Neuronal stem cell (in vitro differentiated cells): Measurements from ENCODE around the gene CHST15.

Experiments
- DNase-seq: peaks from one replicate; pipeline ENCODE4 v3.0.0-alpha.2; 2013; ENCODE audit warnings: low spot score
- H2AFZ ChIP-seq: one replicate; pipeline ENCODE4 v1.6.1; 2013; ENCODE audit warnings: mild to moderate bottlenecking, low read length, inconsistent platforms
- H2AK5ac ChIP-seq: 2 replicates; pipeline ENCODE4 v1.6.1; 2013; ENCODE audit warnings: low read depth, mild to moderate bottlenecking, inconsistent platforms, low read length, moderate library complexity, mixed read lengths
- H2BK120ac ChIP-seq: 2 replicates; pipeline ENCODE4 v1.6.1; 2013; ENCODE audit warnings: low read depth, mild to moderate bottlenecking, inconsistent platforms, low read length, moderate library complexity, mixed read lengths
- H2BK12ac ChIP-seq: one replicate; pipeline ENCODE4 v1.6.1; 2013; ENCODE audit warnings: low read length, inconsistent platforms
- H2BK15ac ChIP-seq: 2 replicates; pipeline ENCODE4 v1.6.1; 2013; ENCODE audit warnings: mild to moderate bottlenecking, low read length, inconsistent platforms, mixed read lengths
- H2BK5ac ChIP-seq: one replicate; pipeline ENCODE4 v1.6.1; 2013; ENCODE audit warnings: inconsistent platforms, mild to moderate bottlenecking, low read length, moderate library complexity
- H3K14ac ChIP-seq: one replicate; pipeline ENCODE4 v1.6.1; 2013; ENCODE audit warnings: low read length, inconsistent platforms
- H3K18ac ChIP-seq: 2 replicates; pipeline ENCODE4 v1.6.1; 2013; ENCODE audit warnings: low read length, inconsistent platforms
- H3K23ac ChIP-seq: 2 replicates; pipeline ENCODE4 v1.6.1; 2013; ENCODE audit warnings: low read depth, mild to moderate bottlenecking, mixed read lengths, low read length, inconsistent platforms; ENCODE audit not compliant: poor library complexity
- H3K27ac ChIP-seq: replicated peaks from 3 replicates; pipeline ENCODE4 v1.5.1; 2013; ENCODE audit warnings: low read length, inconsistent platforms
- H3K27me3 ChIP-seq, 3 experiments: 2 replicates each; pipeline ENCODE4 v1.6.1; 2013; ENCODE audit warnings: low read length in 3 of 3, mild to moderate bottlenecking in 2 of 3, inconsistent platforms in 1 of 3, low read depth in 1 of 3, mixed read lengths in 1 of 3, moderate library complexity in 1 of 3; ENCODE audit not compliant: control insufficient read depth in 3 of 3, insufficient read depth in 3 of 3
- H3K36me3 ChIP-seq, 2 donors: replicated peaks in 1 of 2; 2 replicates each; pipeline ENCODE4 v1.6.1; 2013; ENCODE audit warnings: low read length in 2 of 2; ENCODE audit not compliant: control insufficient read depth in 2 of 2, insufficient read depth in 2 of 2
- H3K4ac ChIP-seq: 2 replicates; pipeline ENCODE4 v1.6.1; 2013; ENCODE audit warnings: inconsistent platforms, mild to moderate bottlenecking, low read length, moderate library complexity
- H3K4me1 ChIP-seq, 2 donors: 1 replicate in 1 of 2; 2 replicates in 1 of 2; pipeline ENCODE4 v1.6.1; 2013; ENCODE audit warnings: low read length in 2 of 2, low read depth in 1 of 2; ENCODE audit not compliant: control insufficient read depth in 2 of 2, insufficient read depth in 1 of 2
- H3K4me2 ChIP-seq: one replicate; pipeline ENCODE4 v1.6.1; 2013; ENCODE audit warnings: mild to moderate bottlenecking, low read length, inconsistent platforms; ENCODE audit not compliant: insufficient read depth, poor library complexity, severe bottlenecking
- H3K4me3 ChIP-seq, 2 donors: 2 replicates each; pipeline ENCODE4 v1.5.1; 2013; ENCODE audit warnings: low read length in 2 of 2, mild to moderate bottlenecking in 2 of 2, inconsistent platforms in 1 of 2, moderate library complexity in 1 of 2
- H3K79me1 ChIP-seq: one replicate; pipeline ENCODE4 v1.6.1; 2013; ENCODE audit warnings: low read depth, mild to moderate bottlenecking, inconsistent platforms, low read length, moderate library complexity
- H3K9ac ChIP-seq: one replicate; pipeline ENCODE4 v1.6.1; 2013; ENCODE audit warnings: mild to moderate bottlenecking, low read depth, low read length, inconsistent platforms; ENCODE audit not compliant: poor library complexity
- H3K9me3 ChIP-seq, 2 donors: replicated peaks in 1 of 2; 2 replicates each; pipeline versions ENCODE3 to v1.6.1; 2013; ENCODE audit warnings: low read length in 2 of 2, mild to moderate bottlenecking in 2 of 2, inconsistent platforms in 1 of 2, low read depth in 1 of 2, mixed read lengths in 1 of 2, moderate library complexity in 1 of 2; ENCODE audit not compliant: control insufficient read depth in 2 of 2, insufficient read depth in 1 of 2
- H4K8ac ChIP-seq: one replicate; pipeline ENCODE4 v1.6.1; 2013; ENCODE audit warnings: low read depth, mild to moderate bottlenecking, inconsistent platforms, low read length, moderate library complexity
- H4K91ac ChIP-seq: one replicate; pipeline ENCODE4 v1.6.1; 2013; ENCODE audit warnings: low read length, low read depth, mild to moderate bottlenecking, inconsistent platforms; ENCODE audit not compliant: poor library complexity
- WGBS, 2 donors: extraction: QIAGEN DNeasy Blood & Tissue Kit; methylation state at CpG; one replicate each; pipeline ENCODE4 v1.1.7; 2013; ENCODE audit warnings: missing lambda C conversion rate in 2 of 2, mixed read lengths in 1 of 2; ENCODE audit not compliant: insufficient read length in 2 of 2, insufficient replicate concordance in 1 of 2; ENCODE audit errors: extremely low coverage in 2 of 2; 5-methylcytosine and 5-hydroxymethylcytosine counted together

Gene CHST15

DNA sequence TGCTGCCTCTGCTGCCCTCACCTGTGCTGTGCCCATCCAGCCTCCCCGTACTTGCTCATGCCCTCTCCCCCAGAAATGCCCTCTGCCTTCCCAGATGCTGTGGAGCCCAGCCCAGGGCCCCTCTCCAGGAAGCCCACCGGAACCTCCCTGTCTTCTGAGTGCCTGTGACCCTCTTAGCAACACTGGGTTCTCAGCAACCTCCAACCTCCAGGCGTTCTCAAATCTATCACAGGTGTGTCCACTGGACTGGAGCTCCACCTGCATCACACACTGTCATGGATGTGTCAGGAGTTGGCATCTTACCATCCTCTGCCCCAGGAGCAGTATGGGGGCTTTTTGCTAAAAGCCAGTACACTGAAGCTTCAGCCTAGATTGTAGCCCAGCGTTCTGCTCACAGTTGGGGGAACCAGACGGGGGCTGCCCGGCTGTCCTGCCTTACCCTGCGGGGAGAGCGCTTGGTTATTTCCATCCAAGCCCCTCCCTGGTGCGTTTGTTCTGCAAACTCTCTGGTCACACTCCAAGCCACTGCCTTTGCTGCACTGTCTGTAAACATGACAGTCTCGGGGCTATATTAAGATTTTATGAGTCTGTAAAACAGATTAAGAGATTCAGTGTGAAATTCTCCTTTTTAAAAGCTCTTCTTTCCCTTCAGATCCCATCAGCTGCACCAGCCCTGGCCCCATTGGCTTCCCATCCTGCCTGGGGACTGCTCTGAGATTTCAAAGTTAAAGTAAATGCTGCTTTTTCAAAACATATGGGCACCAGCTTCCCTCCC is 130.5 kb downstream of the CHST15 start:
- H3K4me3 ChIP-seq, result peak overlapping the region in 1 of 2 donors; percentile 52
- no peak overlapping the region for H3K4ac ChIP-seq
- H3K23ac ChIP-seq, result no peak overlapping the region
- no peak overlapping the region for H2AFZ ChIP-seq
- no CpG with 5 or more reads among the region's 10 CpGs for WGBS, 2 donors
- no peak overlapping the region for H2BK5ac ChIP-seq
- H3K27ac ChIP-seq, result no peak overlapping the region
- no peak overlapping the region for H2BK15ac ChIP-seq
- H3K4me2 ChIP-seq, result no peak overlapping the region
- H3K14ac ChIP-seq, result peak overlapping the region; percentile 66
- H3K9ac ChIP-seq, result no peak overlapping the region
- peak overlapping the region; percentile 34 for H2AK5ac ChIP-seq
- peaks cover 0 to 4% of the 10 kb centered on the region in 2 donors for H3K4me1 ChIP-seq
- H3K36me3 ChIP-seq, result no peaks in the 10 kb centered on the region
- no peak overlapping the region for H4K91ac ChIP-seq
- H2BK120ac ChIP-seq, result no peak overlapping the region
- H2BK12ac ChIP-seq, result no peak overlapping the region
- H3K79me1 ChIP-seq, result no peaks in the 10 kb centered on the region
- H4K8ac ChIP-seq, result no peak overlapping the region
- H3K27me3 ChIP-seq, result peaks cover 0 to 10% (median 0%) of the 10 kb centered on the region in 3 experiments
- no peak overlapping the region for H3K18ac ChIP-seq
- DNase-seq, result no peak
- H3K9me3 ChIP-seq, result no peaks in the 10 kb centered on the region

DNA sequence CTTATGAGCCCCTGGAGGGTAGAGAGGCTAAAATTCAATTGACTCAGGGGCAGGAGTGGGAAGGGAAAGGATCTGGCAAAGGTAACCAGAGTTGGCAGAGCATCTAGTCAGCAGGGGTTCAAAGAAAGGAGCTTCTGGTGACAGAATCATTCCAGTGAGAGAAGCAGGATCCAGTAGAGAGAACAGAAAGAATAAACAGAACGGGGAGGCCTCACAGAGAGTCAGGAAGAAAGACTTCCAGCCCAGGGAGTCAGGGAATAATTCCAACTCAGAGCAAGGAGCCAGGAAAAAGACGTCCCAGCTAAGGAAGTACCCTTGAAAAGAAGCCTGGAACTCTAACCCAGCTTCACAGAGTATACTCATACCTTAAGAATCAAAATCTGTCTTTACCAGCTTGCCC is 135.2 kb downstream of the CHST15 start:
- Histone ChIP-seq H3K27ac (no peak overlapping the region), H3K14ac (no peak overlapping the region), H3K4ac (no peak overlapping the region), H2BK15ac (no peak overlapping the region), H2BK5ac (no peak overlapping the region), H4K91ac (no peak overlapping the region), H3K79me1 (no peaks in the 10 kb centered on the region), H3K18ac (no peak overlapping the region), H2AK5ac (no peak overlapping the region), H3K27me3 (no peaks in the 10 kb centered on the region), H3K4me2 (no peak overlapping the region), H2BK12ac (no peak overlapping the region), H3K4me3 (no peak overlapping the region), H2AFZ (no peak overlapping the region), H3K9ac (no peak overlapping the region), H3K4me1 (peaks cover 0 to 2% of the 10 kb centered on the region in 2 donors), H4K8ac (no peak overlapping the region), H3K36me3 (no peaks in the 10 kb centered on the region), H3K9me3 (no peaks in the 10 kb centered on the region), H3K23ac (no peak overlapping the region), H2BK120ac (no peak overlapping the region)
- no CpG with 5 or more reads among the region's 2 CpGs for WGBS, 2 donors
- DNase-seq, result no peak
